Astrocyte of the cerebellum (primary cell): ENCODE data around the gene AZIN2.
A peak's percentile ranks its signal among the peaks of the same experiment; 100 is the strongest.

Source experiments
- DNase-seq: peaks from one replicate; pipeline ENCODE4 v3.0.0-alpha.2; 2011; ENCODE audit warnings: low read depth
- H3K4me3 ChIP-seq: 2 replicates; pipeline ENCODE4 v1.5.1; 2011; ENCODE audit warnings: mild to moderate bottlenecking, low read depth, low read length, moderate library complexity
- in situ Hi-C: cut with HindIII; loops from 2 replicates; pipeline ENCODE4 v1.10.0; 2017; ENCODE audit warnings: low sequenced_read_pairs
- TF ChIP-seq, protein P1 (sequence below): IDR thresholded peaks from 2 replicates; pipeline ENCODE4 v1.5.1; 2012; ENCODE audit warnings: low read length, low read depth, moderate library complexity, mild to moderate bottlenecking; ENCODE audit errors: missing control alignments

AZIN2 gene

DNA sequence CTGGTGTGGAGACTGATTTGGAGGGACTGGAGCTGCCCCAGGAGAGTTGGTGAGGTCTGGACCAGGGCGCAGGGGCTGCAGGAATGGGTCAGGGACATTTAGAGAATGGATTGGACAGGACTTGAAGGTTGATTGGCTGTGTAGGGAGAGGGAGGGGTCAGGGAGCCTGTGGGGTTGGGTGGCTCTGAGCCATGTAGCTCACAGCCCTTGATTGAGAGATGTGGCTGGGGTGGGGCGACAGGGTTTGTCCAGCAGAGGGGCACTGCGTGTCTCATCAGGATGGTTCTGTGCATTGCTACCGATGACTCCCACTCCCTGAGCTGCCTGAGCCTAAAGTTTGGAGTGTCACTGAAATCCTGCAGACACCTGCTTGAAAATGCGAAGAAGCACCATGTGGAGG is 12.1 kb downstream of the AZIN2 start:
- no peak overlapping the region for H3K4me3 ChIP-seq
- TF ChIP-seq, protein P1, sequence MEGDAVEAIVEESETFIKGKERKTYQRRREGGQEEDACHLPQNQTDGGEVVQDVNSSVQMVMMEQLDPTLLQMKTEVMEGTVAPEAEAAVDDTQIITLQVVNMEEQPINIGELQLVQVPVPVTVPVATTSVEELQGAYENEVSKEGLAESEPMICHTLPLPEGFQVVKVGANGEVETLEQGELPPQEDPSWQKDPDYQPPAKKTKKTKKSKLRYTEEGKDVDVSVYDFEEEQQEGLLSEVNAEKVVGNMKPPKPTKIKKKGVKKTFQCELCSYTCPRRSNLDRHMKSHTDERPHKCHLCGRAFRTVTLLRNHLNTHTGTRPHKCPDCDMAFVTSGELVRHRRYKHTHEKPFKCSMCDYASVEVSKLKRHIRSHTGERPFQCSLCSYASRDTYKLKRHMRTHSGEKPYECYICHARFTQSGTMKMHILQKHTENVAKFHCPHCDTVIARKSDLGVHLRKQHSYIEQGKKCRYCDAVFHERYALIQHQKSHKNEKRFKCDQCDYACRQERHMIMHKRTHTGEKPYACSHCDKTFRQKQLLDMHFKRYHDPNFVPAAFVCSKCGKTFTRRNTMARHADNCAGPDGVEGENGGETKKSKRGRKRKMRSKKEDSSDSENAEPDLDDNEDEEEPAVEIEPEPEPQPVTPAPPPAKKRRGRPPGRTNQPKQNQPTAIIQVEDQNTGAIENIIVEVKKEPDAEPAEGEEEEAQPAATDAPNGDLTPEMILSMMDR: no peak
- no peak for DNase-seq
- in situ Hi-C loops: no loop called here

DNA sequence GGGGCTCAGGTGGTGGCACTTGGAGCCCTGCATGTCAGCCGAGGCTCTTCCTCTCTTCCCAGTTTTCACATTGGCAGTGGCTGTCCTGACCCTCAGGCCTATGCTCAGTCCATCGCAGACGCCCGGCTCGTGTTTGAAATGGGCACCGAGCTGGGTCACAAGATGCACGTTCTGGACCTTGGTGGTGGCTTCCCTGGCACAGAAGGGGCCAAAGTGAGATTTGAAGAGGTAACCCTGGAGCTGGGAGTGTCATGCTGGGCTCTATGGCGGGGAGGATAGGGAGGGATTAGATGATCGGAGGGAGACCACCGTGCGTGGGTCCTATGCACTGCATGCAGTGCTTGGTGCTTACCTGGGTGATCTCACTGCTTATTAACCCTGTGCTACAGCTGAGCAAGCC is 13.5 kb downstream of the AZIN2 start:
- in situ Hi-C loops: no loop called here
- H3K4me3 ChIP-seq: no peak overlapping the region
- no peak for DNase-seq
- TF ChIP-seq, protein P1: no peak

DNA sequence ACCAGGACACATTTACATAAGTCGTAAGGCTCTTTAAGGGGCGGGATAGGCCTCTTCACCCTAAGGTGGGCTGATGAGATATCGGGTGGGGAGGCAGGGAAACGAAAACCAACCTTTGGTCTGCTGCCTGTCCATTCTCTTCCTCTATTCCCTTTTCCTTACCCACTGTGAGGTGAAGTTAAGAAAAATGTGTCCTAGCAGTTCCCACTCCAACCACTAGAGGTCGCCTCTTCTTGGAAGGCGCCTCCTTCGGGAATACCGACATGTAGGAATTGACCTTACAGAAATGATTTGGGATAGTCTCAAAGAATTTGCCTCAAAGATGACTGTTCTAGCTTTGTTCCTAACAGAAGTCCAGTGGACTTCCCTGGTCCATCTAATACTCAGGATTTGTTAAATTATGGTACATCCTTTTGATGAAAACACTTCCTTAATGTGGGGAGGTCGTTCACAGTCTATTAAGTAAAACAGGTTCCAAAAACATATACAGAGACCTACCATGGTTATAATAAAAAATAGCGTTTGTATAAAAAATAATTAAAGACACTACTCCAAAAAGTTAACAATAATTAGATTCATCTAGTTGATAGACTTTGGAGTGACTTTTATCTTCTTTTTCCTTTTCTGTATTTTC is 14.1 kb downstream of the AZIN2 start:
- no peak overlapping the region for H3K4me3 ChIP-seq
- TF ChIP-seq, protein P1: peak; percentile 99
- in situ Hi-C loops: no loop called here
- peak; percentile 59 for DNase-seq

DNA sequence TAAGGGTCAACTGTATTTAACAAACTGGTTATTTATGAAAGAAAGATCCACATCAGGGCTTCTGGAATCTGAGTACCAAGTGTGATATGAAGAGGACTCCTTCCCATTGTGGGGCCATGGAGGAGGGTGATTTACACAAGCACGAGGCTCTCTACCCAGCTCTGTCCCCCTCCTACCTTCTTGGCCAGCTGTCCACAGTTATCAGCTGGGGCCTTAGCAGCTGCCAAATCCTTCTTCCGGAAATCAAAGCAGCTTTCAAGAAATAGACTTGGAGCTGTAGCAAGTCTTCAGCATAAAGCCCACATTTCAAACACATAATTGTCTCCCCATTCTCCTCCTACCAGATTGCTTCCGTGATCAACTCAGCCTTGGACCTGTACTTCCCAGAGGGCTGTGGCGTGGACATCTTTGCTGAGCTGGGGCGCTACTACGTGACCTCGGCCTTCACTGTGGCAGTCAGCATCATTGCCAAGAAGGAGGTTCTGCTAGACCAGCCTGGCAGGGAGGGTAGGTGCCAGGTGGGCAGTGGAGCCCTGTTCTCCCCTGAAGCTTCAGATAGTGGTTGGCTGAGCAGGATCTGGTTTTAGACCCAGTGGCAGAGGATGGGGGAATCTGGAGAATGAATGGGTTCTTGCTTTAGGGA is 15.5 kb downstream of the AZIN2 start:
- TF ChIP-seq, protein P1: no peak
- H3K4me3 ChIP-seq: no peak overlapping the region
- DNase-seq: no peak
- in situ Hi-C loops: no loop called here

DNA sequence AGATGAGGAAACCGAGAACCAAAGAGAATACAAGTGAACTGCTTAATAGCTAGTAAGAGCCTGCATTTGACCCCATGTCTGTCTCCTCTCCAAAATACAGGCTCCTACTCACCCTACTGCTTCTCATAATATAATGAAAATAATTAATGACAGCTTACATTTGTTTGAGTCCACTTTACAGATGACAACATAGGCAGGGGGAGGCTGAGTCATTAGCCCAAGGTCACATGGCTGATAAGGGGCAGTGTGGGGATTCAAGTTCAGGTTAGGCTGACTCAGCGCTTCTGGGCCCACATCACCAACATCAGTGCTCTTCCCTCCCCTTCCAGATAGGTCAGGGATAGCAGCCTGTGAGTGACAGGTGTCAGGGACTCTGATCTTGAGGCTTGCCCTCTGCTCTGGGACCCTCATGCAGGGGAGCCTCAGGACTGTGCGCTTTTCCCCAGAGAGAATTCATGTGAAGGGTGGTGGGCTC is 16.2 kb downstream of the AZIN2 start:
- H3K4me3 ChIP-seq: no peak overlapping the region
- TF ChIP-seq, protein P1: no peak
- no peak for DNase-seq
- in situ Hi-C loops: no loop called here

- no peak for DNase-seq
- in situ Hi-C loops: no loop called here
- TF ChIP-seq, protein P1: no peak
- no peak overlapping the region for H3K4me3 ChIP-seq
Observed at GRCh38 chr1:33097762-33098161, 16.8 kb downstream of the AZIN2 start.
